Measurements from ENCODE around the gene SIGLEC7.

GRCh38 chr19:51141181-51141580 lies 920 bp upstream of the SIGLEC7 start:
- TF ChIP-seq EZH2 (IDR thresholded peaks at IDR 0.05; ENCODE audit: borderline replicate concordance, insufficient read depth, low read length, poor library complexity, severe bottlenecking) (no peak), CTCF (IDR thresholded peaks at IDR 0.05; ENCODE audit: poor library complexity, severe bottlenecking) (no peak), POLR2AphosphoS5 (IDR thresholded peaks at IDR 0.05) (no peak), RAD21 (conservative IDR thresholded peaks at IDR 0.05) (no peak), EP300 (conservative IDR thresholded peaks at IDR 0.05; ENCODE audit: poor library complexity, severe bottlenecking) (no peak)

Data from neural cell (in vitro differentiated cells).